ENCODE results near the gene ARHGAP4.

ARHGAP4 gene

GRCh38 chrX:153868576-153869472 is 57.2 kb downstream of the ARHGAP4 start:
- DNase-seq (ENCODE audit: low read depth in 2 of 2, low spot score in 1 of 2), result no peak

DNA sequence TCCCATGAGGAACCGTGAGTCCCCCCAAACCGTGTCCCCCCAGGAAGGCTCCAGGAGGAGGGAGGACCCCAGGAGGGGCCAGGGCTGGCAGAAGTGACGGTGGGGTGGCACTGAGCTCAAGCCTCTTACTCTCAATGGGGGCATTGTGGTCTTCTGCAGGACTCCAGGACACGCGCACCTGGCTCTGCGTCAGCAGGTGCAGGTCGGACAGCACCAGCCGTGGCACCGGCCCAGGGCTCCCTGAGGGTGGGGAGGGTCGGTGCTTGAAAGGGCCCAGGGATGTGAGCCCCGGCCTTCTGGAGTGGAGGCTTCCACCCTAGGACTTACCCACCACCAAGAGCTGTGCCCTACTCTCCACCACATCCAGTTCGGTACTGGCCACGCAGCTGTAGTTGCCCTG is 58.4 kb downstream of the ARHGAP4 start:
- no peak for DNase-seq (ENCODE audit: low read depth in 2 of 2, low spot score in 1 of 2)

DNA sequence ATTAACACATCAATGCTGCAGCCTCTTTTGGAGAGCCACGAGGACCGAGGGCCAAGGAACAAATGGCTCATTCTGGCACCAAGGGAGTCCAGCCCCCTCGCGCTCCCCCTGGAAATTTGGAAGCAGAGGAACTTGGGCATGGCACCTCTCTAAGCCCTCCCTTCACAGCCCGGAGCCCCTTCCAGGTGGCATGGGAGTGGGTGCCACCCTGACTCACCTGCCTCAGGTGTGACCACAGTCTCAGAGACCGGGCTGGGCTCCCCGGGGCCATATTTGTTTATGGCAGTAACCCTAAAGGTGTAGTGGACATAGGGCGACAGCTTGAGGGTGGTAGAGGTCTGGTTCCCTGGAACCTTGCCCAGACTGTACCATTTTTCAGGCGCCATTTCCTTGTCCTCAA is 58.9 kb downstream of the ARHGAP4 start:
- DNase-seq (ENCODE audit: low read depth in 2 of 2, low spot score in 1 of 2), result no peak

GRCh38 chrX:153866302-153867019 is 59.6 kb downstream of the ARHGAP4 start:
- no peak for DNase-seq (ENCODE audit: low read depth in 2 of 2, low spot score in 1 of 2)

DNA sequence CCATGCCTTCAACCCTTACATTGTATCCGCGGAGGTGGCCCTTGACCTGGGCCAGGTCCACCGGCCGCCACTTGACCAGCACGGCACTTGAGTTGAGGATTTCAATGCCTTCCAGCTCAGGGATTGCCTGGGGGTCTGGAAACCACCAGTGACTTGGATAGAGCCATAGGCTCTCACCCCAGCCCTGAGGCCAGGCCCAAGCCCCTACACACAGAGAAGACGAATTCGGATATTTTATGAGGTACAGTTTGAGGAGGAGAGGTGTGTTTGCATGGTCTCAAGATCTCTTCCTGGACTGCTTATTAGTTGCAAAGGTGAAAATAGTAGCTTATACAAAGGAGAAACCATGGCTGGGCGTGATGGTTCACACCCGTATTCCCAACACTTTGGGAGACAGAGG is 60.4 kb downstream of the ARHGAP4 start:
- no peak for DNase-seq (ENCODE audit: low read depth in 2 of 2, low spot score in 1 of 2)

DNA sequence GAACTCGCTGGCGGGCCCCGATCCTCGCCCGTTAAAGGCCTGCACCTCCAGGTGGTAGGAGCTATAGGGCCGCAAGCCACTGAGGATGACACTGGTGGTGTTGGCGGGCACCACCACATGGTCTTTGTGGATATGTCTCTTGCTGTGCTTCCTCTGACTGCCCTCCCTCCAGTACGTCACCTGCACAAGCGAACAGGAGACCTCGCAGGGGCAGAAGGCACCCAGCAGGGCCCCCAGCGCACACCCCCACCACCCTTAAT is 60.8 kb downstream of the ARHGAP4 start:
- DNase-seq (ENCODE audit: low read depth in 2 of 2, low spot score in 1 of 2), result no peak

DNA sequence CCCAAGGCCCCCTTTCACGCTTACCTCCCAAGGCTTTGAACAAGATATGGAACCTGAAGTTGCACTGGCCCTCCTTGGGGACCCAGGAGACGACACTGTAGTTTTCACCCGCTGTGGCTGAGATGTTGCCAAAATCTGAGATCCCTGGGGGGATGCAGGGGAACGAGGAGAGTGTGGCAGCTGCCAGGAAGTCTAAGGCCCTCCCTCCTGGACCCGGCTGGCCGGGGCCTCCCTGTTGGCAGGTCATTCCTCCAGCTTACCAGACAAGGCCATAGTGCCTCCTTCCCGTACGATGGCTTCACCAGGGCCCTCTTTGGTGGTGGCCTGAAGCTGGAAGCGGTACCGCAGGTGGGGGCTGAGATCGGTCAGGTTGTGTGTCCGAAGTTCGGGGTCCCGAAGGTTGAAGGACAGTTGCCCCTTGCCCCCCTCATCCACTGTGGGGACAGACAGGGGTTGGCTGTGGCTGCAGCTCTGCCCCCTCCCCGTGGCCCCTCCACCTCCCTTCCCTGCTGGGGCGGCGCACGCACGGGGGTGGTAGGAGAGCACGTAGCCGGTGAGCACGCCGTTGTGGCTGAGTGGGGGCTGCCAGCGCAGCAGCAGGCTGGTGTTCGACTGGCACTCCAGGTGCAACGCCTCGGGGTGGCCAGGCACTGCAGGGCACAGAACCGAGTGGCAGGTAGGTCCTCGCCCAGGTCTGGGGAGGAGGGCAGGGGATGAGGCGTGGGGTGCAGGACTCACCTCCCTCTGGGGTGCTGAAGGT is 61.3 kb downstream of the ARHGAP4 start:
- no peak for DNase-seq (ENCODE audit: low read depth in 2 of 2, low spot score in 1 of 2)

DNA sequence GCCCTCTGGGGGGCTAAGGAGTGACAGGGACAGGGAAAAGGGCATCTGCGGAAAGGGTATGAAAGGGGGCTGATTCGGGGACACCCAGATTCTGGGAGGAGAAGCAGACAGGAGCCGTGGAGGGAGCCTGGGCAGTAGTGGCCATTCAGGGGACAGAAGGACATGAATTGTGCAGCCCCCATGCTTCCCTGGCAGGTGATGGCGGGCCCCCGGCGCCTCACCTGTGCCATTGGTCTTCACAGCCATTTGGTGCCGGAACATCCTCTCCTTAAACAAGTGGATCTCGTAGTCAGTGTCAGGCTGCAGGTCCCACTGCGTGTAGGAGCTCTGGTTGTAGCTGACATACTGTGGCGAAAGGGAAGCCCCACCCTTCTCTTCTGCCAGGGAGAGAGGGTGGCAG is 62.0 kb downstream of the ARHGAP4 start:
- DNase-seq (ENCODE audit: low read depth in 2 of 2, low spot score in 1 of 2), result no peak

DNA sequence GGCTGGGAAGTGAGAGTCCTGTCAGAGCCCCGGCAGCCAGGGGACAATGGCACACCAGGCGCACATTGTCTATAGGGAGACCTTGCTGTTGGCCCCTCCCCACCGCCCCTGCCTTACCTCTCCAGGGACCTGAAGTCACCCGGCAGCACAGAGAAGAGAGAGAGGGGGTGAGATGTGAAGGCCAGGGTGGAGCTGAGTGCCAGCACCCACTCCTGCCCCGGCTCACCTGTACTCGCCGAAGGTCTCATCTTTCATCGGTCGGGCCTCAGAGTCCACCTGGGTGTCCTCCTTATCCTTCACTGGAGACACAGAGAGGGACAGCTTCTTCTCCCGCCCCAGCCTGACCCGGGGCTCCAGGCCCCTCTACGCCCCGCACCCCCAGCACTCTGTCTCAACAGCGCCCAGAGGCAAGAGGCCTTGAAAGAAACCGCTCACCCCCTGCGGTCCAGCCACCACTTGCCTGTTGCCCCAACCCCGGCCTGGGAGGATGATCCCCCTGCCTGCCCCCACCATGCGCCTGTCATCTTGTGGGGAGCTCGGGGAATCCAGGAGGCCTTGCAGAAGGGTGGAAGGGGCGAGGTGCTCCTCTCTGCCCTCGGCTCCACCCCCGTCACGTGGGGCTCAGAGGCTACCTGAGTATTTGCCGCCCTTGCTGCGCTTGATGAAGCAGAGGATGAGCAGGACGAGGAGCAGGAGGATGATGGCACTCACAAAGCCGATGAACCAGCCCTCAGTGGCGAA is 62.6 kb downstream of the ARHGAP4 start:
- no peak for DNase-seq (ENCODE audit: low read depth in 2 of 2, low spot score in 1 of 2)

- no peak for DNase-seq (ENCODE audit: low read depth in 2 of 2, low spot score in 1 of 2)
Observed at GRCh38 chrX:153862369-153863250, 63.5 kb downstream of the ARHGAP4 start.

DNA sequence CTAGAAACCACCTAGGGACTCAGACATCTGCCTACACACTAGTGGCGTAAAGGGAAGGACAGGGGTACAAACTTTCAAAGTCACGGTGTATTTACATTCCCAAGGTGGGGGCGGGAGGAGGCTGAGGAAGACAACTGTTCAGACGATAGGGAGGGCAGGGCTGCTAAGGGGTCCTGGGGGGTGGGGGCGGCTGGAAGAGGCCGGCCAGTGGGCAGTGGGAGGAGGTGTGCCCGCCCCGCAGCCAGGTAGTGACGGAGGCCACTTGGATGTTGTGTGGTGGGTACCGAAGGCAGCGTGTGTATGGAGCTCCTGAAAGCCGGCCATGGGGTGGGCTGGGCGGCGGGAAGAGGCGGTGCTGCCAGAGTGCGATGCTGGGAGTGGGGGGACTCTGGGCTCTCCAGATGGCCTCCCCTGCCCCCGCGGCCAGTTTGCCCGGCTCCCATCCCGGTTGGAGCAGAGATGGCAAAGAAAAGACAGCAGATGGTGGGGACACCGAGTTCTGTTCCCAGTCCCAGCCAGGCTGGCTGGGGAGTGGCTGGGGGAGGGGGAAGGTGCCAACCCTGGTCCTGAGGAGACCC is 64.2 kb downstream of the ARHGAP4 start:
- no peak for DNase-seq (ENCODE audit: low read depth in 2 of 2, low spot score in 1 of 2)

GRCh38 chrX:153861151-153861550 is 64.9 kb downstream of the ARHGAP4 start:
- DNase-seq (ENCODE audit: low read depth in 2 of 2, low spot score in 1 of 2), result no peak
